CD14-positive monocyte (primary cell): ENCODE results near the gene FOXK2. TPM values are rescaled to one million over a fixed set of nuclear protein-coding genes. Genes with fewer than 3 reads are reported as not detected.

ENCODE experiments used
- DNase-seq, 3 donors: peaks; one replicate each; pipeline ENCODE4 v3.0.0-alpha.2; 2011 to 2022
- H2AFZ ChIP-seq: 2 replicates; pipeline ENCODE4 v1.6.0; 2012; ENCODE audit warnings: mild to moderate bottlenecking, low read depth, low read length, inconsistent platforms; ENCODE audit not compliant: insufficient read depth, poor library complexity, severe bottlenecking
- H3K27ac ChIP-seq, 2 donors: 1 replicate in 1 of 2; 2 replicates in 1 of 2; pipeline ENCODE4 v1.5.1; 2012 to 2013; ENCODE audit warnings: low read length in 2 of 2, control low read depth in 1 of 2, inconsistent platforms in 1 of 2, low read depth in 1 of 2, mild to moderate bottlenecking in 1 of 2
- H3K27me3 ChIP-seq, 2 donors: one replicate each; pipeline versions ENCODE4 v1.6.0 to v1.6.1; 2011 to 2013; ENCODE audit warnings: low read length in 2 of 2; ENCODE audit not compliant: control insufficient read depth in 2 of 2, insufficient read depth in 2 of 2
- H3K36me3 ChIP-seq, 2 donors: replicated peaks in 1 of 2; 1 replicate in 1 of 2; 2 replicates in 1 of 2; pipeline versions ENCODE4 v1.5.1 to v1.6.1; 2012 to 2013; ENCODE audit warnings: low read length in 2 of 2, control low read depth in 1 of 2, inconsistent platforms in 1 of 2, mild to moderate bottlenecking in 1 of 2; ENCODE audit not compliant: insufficient read depth in 2 of 2, control insufficient read depth in 1 of 2
- H3K4me1 ChIP-seq, 2 donors: 1 replicate in 1 of 2; 2 replicates in 1 of 2; pipeline versions ENCODE4 v1.5.1 to v1.6.1; 2012 to 2013; ENCODE audit warnings: low read length in 2 of 2, control low read depth in 1 of 2, inconsistent platforms in 1 of 2, mild to moderate bottlenecking in 1 of 2, moderate library complexity in 1 of 2; ENCODE audit not compliant: insufficient read depth in 2 of 2, control insufficient read depth in 1 of 2
- H3K4me2 ChIP-seq: replicated peaks from 2 replicates; pipeline ENCODE3; 2012; ENCODE audit warnings: low read length, moderate library complexity, mild to moderate bottlenecking; ENCODE audit not compliant: poor library complexity, severe bottlenecking; ENCODE audit errors: extremely low read depth
- H3K4me3 ChIP-seq, 3 experiments: fragments of 200-600 bp in 1 of 3; sonication (generic) in 1 of 3; replicated peaks in 1 of 3; 1 replicate in 2 of 3; 2 replicates in 1 of 3; pipeline ENCODE4 v1.5.1; 2011 to 2013; ENCODE audit warnings: low read length in 3 of 3, mild to moderate bottlenecking in 3 of 3, control low read depth in 2 of 3, low read depth in 2 of 3, inconsistent platforms in 1 of 3, moderate library complexity in 1 of 3
- H3K79me2 ChIP-seq: 2 replicates; pipeline ENCODE4 v1.6.0; 2012; ENCODE audit warnings: mild to moderate bottlenecking, control low read depth, inconsistent platforms, low read length, moderate library complexity; ENCODE audit not compliant: insufficient read depth
- H3K9ac ChIP-seq: 2 replicates; pipeline ENCODE4 v1.6.0; 2017; ENCODE audit warnings: low read length, mild to moderate bottlenecking; ENCODE audit not compliant: insufficient read depth, poor library complexity, severe bottlenecking
- H3K9me3 ChIP-seq, 2 donors: replicated peaks in 1 of 2; 1 replicate in 1 of 2; 2 replicates in 1 of 2; pipeline versions ENCODE4 v1.5.1 to v1.6.1; 2012 to 2013; ENCODE audit warnings: low read length in 2 of 2, control low read depth in 1 of 2; ENCODE audit not compliant: control insufficient read depth in 1 of 2, insufficient read depth in 1 of 2
- H4K20me1 ChIP-seq: 2 replicates; pipeline ENCODE4 v1.6.0; 2012; ENCODE audit warnings: mild to moderate bottlenecking, low read length, control low read depth, moderate library complexity; ENCODE audit not compliant: insufficient read depth
- H3K27ac Mint-ChIP-seq, 7 donors: one replicate each; pipeline ENCODE4 v1.8.0; 2020; ENCODE audit warnings: mild to moderate bottlenecking in 7 of 7, mixed read lengths in 7 of 7, moderate library complexity in 6 of 7, inconsistent platforms in 2 of 7
- H3K27me3 Mint-ChIP-seq, 3 donors: one replicate each; pipeline ENCODE4 v1.8.0; 2021 to 2022; ENCODE audit warnings: low read depth in 3 of 3, mild to moderate bottlenecking in 3 of 3, mixed read lengths in 3 of 3, moderate library complexity in 3 of 3, inconsistent platforms in 1 of 3
- H3K36me3 Mint-ChIP-seq, 2 donors: one replicate each; pipeline ENCODE4 v1.8.0; 2020; ENCODE audit warnings: mixed read lengths in 2 of 2, inconsistent platforms in 1 of 2, mild to moderate bottlenecking in 1 of 2
- H3K4me1 Mint-ChIP-seq: one replicate; pipeline ENCODE4 v1.8.0; 2020; ENCODE audit warnings: mild to moderate bottlenecking, mixed read lengths
- H3K4me3 Mint-ChIP-seq, 2 donors: one replicate each; pipeline ENCODE4 v1.8.0; 2020; ENCODE audit warnings: mild to moderate bottlenecking in 2 of 2, mixed read lengths in 2 of 2, moderate library complexity in 1 of 2
- H3K9me3 Mint-ChIP-seq, 7 donors: one replicate each; pipeline ENCODE4 v1.8.0; 2020 to 2022; ENCODE audit warnings: mixed read lengths in 7 of 7, mild to moderate bottlenecking in 6 of 7, moderate library complexity in 6 of 7, inconsistent platforms in 2 of 7
- CTCF ChIP-seq: fragments of 200-600 bp; IDR thresholded peaks from one replicate; pipeline ENCODE4 v1.8.0; 2022; ENCODE audit warnings: antibody characterized with exemption, mild to moderate bottlenecking
- WGBS: methylation state at CpG from one replicate; pipeline ENCODE4 v1.1.5; 2013; ENCODE audit warnings: missing lambda C conversion rate; ENCODE audit not compliant: insufficient coverage; 5-methylcytosine and 5-hydroxymethylcytosine counted together
- intact Hi-C, 2 donors: fragments of 100-400 bp; cut with micrococcal nuclease; formaldehyde crosslinking; loops; one replicate each; pipeline versions ENCODE4 v1.15.0 to v1.15.1; 2023
- polyA plus RNA-seq, 3 donors: library from polyadenylated mRNA; depleted of rRNA in 1 of 3; unstranded in 2 of 3; stranded (reverse) in 1 of 3; fragments of 300-500 nt in 2 of 3; fragments of >200 nt in 1 of 3; fragmentation: Illumina TruSeq in 2 of 3; gene quantifications; 1 replicate in 2 of 3; 2 replicates in 1 of 3; pipeline ENCODE4 v1.2.3, GENCODE V29; 2012 to 2021

The FOXK2 gene
- polyA plus RNA-seq, 3 donors: 3.5 to 18.4 (median 4.7) TPM

- H3K9ac ChIP-seq: no peak overlapping the region
- WGBS: 94% methylated on average over 5 of the region's 9 CpGs
These were observed 50.7 kb downstream of the FOXK2 start for GRCh38 chr17:82570277-82570676.

GRCh38 chr17:82571855-82572254 lies 52.3 kb downstream of the FOXK2 start:
- Histone ChIP-seq H3K79me2 (peaks cover 3% of the 10 kb centered on the region), H4K20me1 (peaks cover 15% of the 10 kb centered on the region), H3K4me1 (no peaks in the 10 kb centered on the region), H3K4me3 (no peak overlapping the region), H3K36me3 (peaks cover 76 to 99% of the 10 kb centered on the region in 2 donors), H3K27me3 (no peaks in the 10 kb centered on the region), H3K9ac (no peak overlapping the region), H2AFZ (no peak overlapping the region), H3K27ac (no peak overlapping the region), H3K9me3 (no peaks in the 10 kb centered on the region), H3K4me2 (no peak overlapping the region)
- 96% methylated on average over 5 of the region's 6 CpGs for WGBS
- H3K27me3 Mint-ChIP-seq: no peaks in the 10 kb centered on the region
- DNase-seq: no peak
- H3K4me1 Mint-ChIP-seq: no peaks in the 10 kb centered on the region
- peaks cover 76 to 92% of the 10 kb centered on the region in 2 donors for H3K36me3 Mint-ChIP-seq
- no peak for TF ChIP-seq CTCF
- no peaks in the 10 kb centered on the region for H3K9me3 Mint-ChIP-seq
- intact Hi-C loops: no loop called here
- peak overlapping the region in 4 of 7 donors; percentile 5 to 65 (median 34) for H3K27ac Mint-ChIP-seq
- no peak overlapping the region for H3K4me3 Mint-ChIP-seq

More at GRCh38 chr17:82570277-82570676, 50.7 kb downstream of the FOXK2 start:
- Histone ChIP-seq H3K9me3 (no peaks in the 10 kb centered on the region), H3K79me2 (peaks cover 3% of the 10 kb centered on the region), H3K4me2 (no peak overlapping the region), H3K27me3 (no peaks in the 10 kb centered on the region), H3K4me1 (no peaks in the 10 kb centered on the region), H3K4me3 (no peak overlapping the region), H4K20me1 (peaks cover 22% of the 10 kb centered on the region), H2AFZ (no peak overlapping the region), H3K27ac (no peak overlapping the region), H3K36me3 (peaks cover 78 to 99% of the 10 kb centered on the region in 2 donors)
- H3K27me3 Mint-ChIP-seq: no peaks in the 10 kb centered on the region
- TF ChIP-seq CTCF: no peak
- H3K9me3 Mint-ChIP-seq: no peaks in the 10 kb centered on the region
- H3K36me3 Mint-ChIP-seq: peaks cover 76 to 94% of the 10 kb centered on the region in 2 donors
- H3K4me1 Mint-ChIP-seq: peaks cover 4% of the 10 kb centered on the region
- no peak overlapping the region for H3K4me3 Mint-ChIP-seq
- intact Hi-C loops: no loop called here
- H3K27ac Mint-ChIP-seq: peak overlapping the region in 2 of 7 donors; percentile 25 to 49
- DNase-seq: no peak
